Ishikawa (cell line): ENCODE data around the gene NTF3.

Experiments
- CEBPB ChIP-seq: IDR thresholded peaks from 2 replicates; pipeline ENCODE4 v1.6.1; 2012
- CREB1 ChIP-seq: IDR thresholded peaks from 2 replicates; pipeline ENCODE4 v1.6.1; 2012; ENCODE audit warnings: low read depth
- EGR1 ChIP-seq: IDR thresholded peaks from 2 replicates; pipeline ENCODE4 v1.6.1; 2012
- EP300 ChIP-seq: IDR thresholded peaks from 2 replicates; pipeline ENCODE4 v1.6.1; 2012; ENCODE audit warnings: borderline replicate concordance
- FOXM1 ChIP-seq: IDR thresholded peaks from 2 replicates; pipeline ENCODE4 v1.6.1; 2012; ENCODE audit warnings: low read depth, borderline replicate concordance
- MAX ChIP-seq: IDR thresholded peaks from 2 replicates; pipeline ENCODE4 v1.6.1; 2012
- NFIC ChIP-seq: IDR thresholded peaks from 2 replicates; pipeline ENCODE4 v1.6.1; 2012
- RAD21 ChIP-seq: IDR thresholded peaks from 2 replicates; pipeline ENCODE4 v1.6.1; 2012; ENCODE audit warnings: low read depth
- REST ChIP-seq: IDR thresholded peaks from 2 replicates; pipeline ENCODE4 v1.6.1; 2012; ENCODE audit warnings: low read depth, mild to moderate bottlenecking
- TAF1 ChIP-seq: IDR thresholded peaks from 2 replicates; pipeline ENCODE4 v1.6.1; 2012; ENCODE audit warnings: low read depth, mild to moderate bottlenecking
- TCF12 ChIP-seq: IDR thresholded peaks from 2 replicates; pipeline ENCODE4 v1.6.1; 2012; ENCODE audit warnings: low read depth
- TEAD4 ChIP-seq: IDR thresholded peaks from 2 replicates; pipeline ENCODE4 v1.6.1; 2012
- USF1 ChIP-seq: IDR thresholded peaks from 2 replicates; pipeline ENCODE4 v1.6.1; 2012
- YY1 ChIP-seq: IDR thresholded peaks from 2 replicates; pipeline ENCODE4 v1.6.1; 2012; ENCODE audit warnings: low read depth
- ZBTB7A ChIP-seq: IDR thresholded peaks from 2 replicates; pipeline ENCODE4 v1.6.1; 2012; ENCODE audit warnings: low read depth

NTF3 gene

GRCh38 chr12:5520831-5521230, 88.9 kb downstream of the NTF3 start:
- TF ChIP-seq YY1: no peak
- TF ChIP-seq REST: no peak
- no peak for TF ChIP-seq CREB1
- no peak for TF ChIP-seq FOXM1
- no peak for TF ChIP-seq CEBPB
- no peak for TF ChIP-seq EP300
- TF ChIP-seq MAX: no peak
- TF ChIP-seq EGR1: no peak
- TF ChIP-seq TEAD4: no peak
- TF ChIP-seq ZBTB7A: no peak
- TF ChIP-seq TCF12: no peak
- no peak for TF ChIP-seq RAD21
- no peak for TF ChIP-seq NFIC
- no peak for TF ChIP-seq USF1
- TF ChIP-seq TAF1: no peak

- TF ChIP-seq MAX: no peak
- no peak for TF ChIP-seq CEBPB
- TF ChIP-seq NFIC: no peak
- TF ChIP-seq EP300: no peak
- TF ChIP-seq REST: no peak
- no peak for TF ChIP-seq TAF1
- no peak for TF ChIP-seq TCF12
- no peak for TF ChIP-seq CREB1
- no peak for TF ChIP-seq ZBTB7A
- TF ChIP-seq RAD21: no peak
- TF ChIP-seq USF1: no peak
- TF ChIP-seq YY1: no peak
- TF ChIP-seq TEAD4: no peak
Observed at GRCh38 chr12:5521456-5522325, 89.8 kb downstream of the NTF3 start.

GRCh38 chr12:5522432-5523335, 90.8 kb downstream of the NTF3 start:
- TF ChIP-seq EGR1: no peak
- no peak for TF ChIP-seq ZBTB7A
- TF ChIP-seq EP300: no peak
- TF ChIP-seq YY1: no peak
- TF ChIP-seq CREB1: no peak
- TF ChIP-seq USF1: no peak
- TF ChIP-seq TCF12: no peak
- TF ChIP-seq RAD21: no peak
- no peak for TF ChIP-seq REST
